IMR-90 (cell line): ENCODE measurements around the gene GJC3. TPM values are rescaled to one million over a fixed set of nuclear protein-coding genes. Genes with fewer than 3 reads are reported as not detected.

Source experiments
- ATAC-seq: fragments of 200-7000 bp; cut with Tn5 transposase; 2 replicates; pipeline ENCODE4 v1.9.1; 2020; ENCODE audit warnings: low read depth, mild to moderate bottlenecking, moderate library complexity
- BruUV-seq: library from RNA; stranded (reverse); fragments of 400-500 nt; replicated peaks from 2 replicates; lab custom pipeline; 2021; lab: Mats Ljungman, UMichigan
- CTCF ChIA-PET: fragments of 300-600 bp; formaldehyde crosslinking; extraction: SDS; loops from one replicate; lab custom pipeline; 2021; ENCODE audit warnings: antibody characterized with exemption; lab: Yijun Ruan, JAX
- POLR2A ChIA-PET: fragments of 300-600 bp; sonication (Branson Sonifier 250); formaldehyde crosslinking; loops from one replicate; lab custom pipeline; 2022; ENCODE audit warnings: antibody characterized with exemption; ENCODE audit not compliant: unreplicated experiment; lab: Charles Lee
- DNase-seq: peaks from one replicate; pipeline ENCODE4 v3.0.0; 2013
- H2AFZ ChIP-seq: replicated peaks from 2 replicates; pipeline ENCODE3; 2013; ENCODE audit warnings: low read length, mild to moderate bottlenecking; ENCODE audit not compliant: poor library complexity
- H2AK5ac ChIP-seq: 2 replicates; pipeline ENCODE4 v1.6.1; 2013; ENCODE audit warnings: low read depth, low read length, inconsistent platforms
- H2AK9ac ChIP-seq: replicated peaks from 2 replicates; pipeline ENCODE3; 2013; ENCODE audit warnings: mild to moderate bottlenecking, low read depth, low read length, moderate library complexity; ENCODE audit not compliant: poor library complexity
- H2BK120ac ChIP-seq: 2 replicates; pipeline ENCODE4 v1.6.1; 2013; ENCODE audit warnings: low read depth, low read length, inconsistent platforms
- H2BK15ac ChIP-seq: 3 replicates; pipeline ENCODE4 v1.6.1; 2013; ENCODE audit warnings: low read depth, low read length, inconsistent platforms
- H2BK20ac ChIP-seq: 2 replicates; pipeline ENCODE4 v1.6.1; 2013; ENCODE audit warnings: low read depth, mild to moderate bottlenecking, inconsistent platforms, low read length, moderate library complexity
- H2BK5ac ChIP-seq: 2 replicates; pipeline ENCODE4 v1.6.1; 2013; ENCODE audit warnings: mild to moderate bottlenecking, low read depth, low read length, inconsistent platforms; ENCODE audit not compliant: poor library complexity, severe bottlenecking
- H3K14ac ChIP-seq: replicated peaks from 2 replicates; pipeline ENCODE4 v1.6.1; 2013; ENCODE audit warnings: low read depth, low read length, inconsistent platforms
- H3K18ac ChIP-seq: 2 replicates; pipeline ENCODE4 v1.6.1; 2013; ENCODE audit warnings: low read depth, low read length, control low read depth
- H3K23ac ChIP-seq: 2 replicates; pipeline ENCODE4 v1.6.1; 2013; ENCODE audit warnings: low read depth, low read length, inconsistent platforms
- H3K27ac ChIP-seq: 2 replicates; pipeline ENCODE4 v1.5.1; 2013; ENCODE audit warnings: mild to moderate bottlenecking, control low read depth, low read length; ENCODE audit not compliant: insufficient read depth
- H3K27me3 ChIP-seq: 2 replicates; pipeline ENCODE4 v1.6.1; 2013; ENCODE audit warnings: low read length; ENCODE audit not compliant: control insufficient read depth, insufficient read depth
- H3K36me3 ChIP-seq: 2 replicates; pipeline ENCODE4 v1.6.1; 2013; ENCODE audit warnings: low read length, mixed read lengths; ENCODE audit not compliant: control insufficient read depth, insufficient read depth
- H3K4ac ChIP-seq: 2 replicates; pipeline ENCODE4 v1.6.1; 2013; ENCODE audit warnings: low read depth, low read length, inconsistent platforms
- H3K4me1 ChIP-seq: 2 replicates; pipeline ENCODE4 v1.6.1; 2013; ENCODE audit warnings: low read length, mixed read lengths; ENCODE audit not compliant: control insufficient read depth, insufficient read depth
- H3K4me2 ChIP-seq: 2 replicates; pipeline ENCODE4 v1.6.1; 2013; ENCODE audit warnings: low read depth, mild to moderate bottlenecking, control low read depth, low read length, moderate library complexity
- H3K4me3 ChIP-seq: 2 replicates; pipeline ENCODE4 v1.5.1; 2013; ENCODE audit warnings: low read depth, mild to moderate bottlenecking, control low read depth, low read length, moderate library complexity; ENCODE audit not compliant: insufficient read depth
- H3K56ac ChIP-seq: 2 replicates; pipeline ENCODE4 v1.6.1; 2013; ENCODE audit warnings: low read length, inconsistent platforms; ENCODE audit not compliant: insufficient read depth; ENCODE audit errors: extremely low read depth
- H3K79me1 ChIP-seq, 2 experiments: 2 replicates each; pipeline ENCODE4 v1.6.1; 2013; ENCODE audit warnings: low read length in 2 of 2, inconsistent platforms in 1 of 2, low read depth in 1 of 2
- H3K9ac ChIP-seq: 2 replicates; pipeline ENCODE4 v1.6.1; 2013; ENCODE audit warnings: low read depth, low read length, control low read depth
- H3K9me1 ChIP-seq: 2 replicates; pipeline ENCODE4 v1.6.1; 2013; ENCODE audit warnings: low read length, inconsistent platforms; ENCODE audit not compliant: insufficient read depth
- H3K9me3 ChIP-seq: 2 replicates; pipeline ENCODE4 v1.6.1; 2013; ENCODE audit warnings: low read length; ENCODE audit not compliant: control insufficient read depth, insufficient read depth
- H4K20me1 ChIP-seq: 2 replicates; pipeline ENCODE4 v1.6.1; 2013; ENCODE audit warnings: low read length, inconsistent platforms; ENCODE audit not compliant: insufficient read depth
- H4K5ac ChIP-seq: 2 replicates; pipeline ENCODE4 v1.6.1; 2013; ENCODE audit warnings: mild to moderate bottlenecking, low read depth, low read length, control low read depth
- H4K8ac ChIP-seq, 2 experiments: 2 replicates each; pipeline ENCODE4 v1.6.1; 2013; ENCODE audit warnings: low read depth in 2 of 2, low read length in 2 of 2, control low read depth in 1 of 2, inconsistent platforms in 1 of 2
- H4K91ac ChIP-seq: 2 replicates; pipeline ENCODE4 v1.6.1; 2013; ENCODE audit warnings: low read depth, low read length, inconsistent platforms; ENCODE audit not compliant: insufficient read depth
- CHD1 ChIP-seq: IDR thresholded peaks from 2 replicates; pipeline ENCODE4 v1.6.1; 2012; ENCODE audit warnings: low read depth, low read length, improper control_type of control experiment
- CTCF ChIP-seq: conservative IDR thresholded peaks from 2 replicates; pipeline ENCODE4 v1.5.1; 2012; ENCODE audit warnings: mild to moderate bottlenecking, low read depth, low read length, improper control_type of control experiment
- ELK1 ChIP-seq: fragments of 150-350 bp; IDR thresholded peaks from 2 replicates; pipeline ENCODE4 v1.6.1; 2016; ENCODE audit warnings: low read depth, mild to moderate bottlenecking, low read length, moderate library complexity, borderline replicate concordance
- MAFK ChIP-seq: IDR thresholded peaks from 2 replicates; pipeline ENCODE4 v1.6.1; 2012; ENCODE audit warnings: low read depth, low read length, improper control_type of control experiment
- MAZ ChIP-seq: IDR thresholded peaks from 2 replicates; pipeline ENCODE4 v1.6.1; 2012; ENCODE audit warnings: low read depth, mild to moderate bottlenecking, low read length, improper control_type of control experiment, moderate library complexity, borderline replicate concordance
- POLR2A ChIP-seq: IDR thresholded peaks from 2 replicates; pipeline ENCODE4 v1.6.1; 2012; ENCODE audit warnings: mild to moderate bottlenecking, low read depth, low read length
- RCOR1 ChIP-seq: IDR thresholded peaks from 2 replicates; pipeline ENCODE4 v1.6.1; 2012; ENCODE audit warnings: mild to moderate bottlenecking, low read length, improper control_type of control experiment; ENCODE audit not compliant: insufficient replicate concordance
- RFX5 ChIP-seq: IDR thresholded peaks from 2 replicates; pipeline ENCODE4 v1.8.0; 2012; ENCODE audit warnings: low read depth, mild to moderate bottlenecking, low read length, moderate library complexity
- SMC3 ChIP-seq: fragments of 150-350 bp; IDR thresholded peaks from 2 replicates; pipeline ENCODE4 v1.6.1; 2016; ENCODE audit warnings: low read depth, mild to moderate bottlenecking, antibody characterized with exemption, low read length, moderate library complexity
- USF2 ChIP-seq: fragments of 150-350 bp; IDR thresholded peaks from 2 replicates; pipeline ENCODE4 v1.6.1; 2017; ENCODE audit warnings: mild to moderate bottlenecking, antibody characterized with exemption, low read length, low read depth
- WGBS, 2 experiments: methylation state at CpG; one replicate each; pipeline versions ENCODE4 v1.1.5 to v1.1.7; 2013; ENCODE audit warnings: missing lambda C conversion rate in 2 of 2; ENCODE audit not compliant: insufficient read length in 1 of 2; ENCODE audit errors: extremely low coverage in 2 of 2; 5-methylcytosine and 5-hydroxymethylcytosine counted together
- dilution Hi-C: fragments of 300-500 bp; cut with HindIII; formaldehyde crosslinking; loops from one replicate; pipeline ENCODE4 v1.14.3; 2018; ENCODE audit warnings: low sequenced_read_pairs; ENCODE audit not compliant: unreplicated experiment
- in situ Hi-C: fragments of 300-500 bp; cut with MboI; formaldehyde crosslinking; loops from 3 replicates; pipeline ENCODE4 v1.14.3; 2019; ENCODE audit warnings: low sequenced_read_pairs, inconsistent platforms, mixed read lengths
- intact Hi-C: fragments of 100-400 bp; cut with micrococcal nuclease; formaldehyde crosslinking; loops from 2 replicates; pipeline ENCODE4 v1.10.0; 2022
- polyA plus RNA-seq, 3 experiments: library from polyadenylated mRNA; depleted of rRNA; stranded (reverse); fragments of >200 nt; gene quantifications; 2 replicates each; pipeline ENCODE4 v1.2.3, GENCODE V29; 2012; ENCODE audit warnings: low replicate concordance in 1 of 3
- total RNA-seq: library from RNA; depleted of rRNA; stranded (reverse); fragments of >200 nt; gene quantifications from 2 replicates; pipeline ENCODE4 v1.2.3, GENCODE V29; 2012

GJC3 gene
- total and polyA plus RNA-seq, 2 of the 4 experiments (the other 2 are of a cell fraction): not detected

DNA sequence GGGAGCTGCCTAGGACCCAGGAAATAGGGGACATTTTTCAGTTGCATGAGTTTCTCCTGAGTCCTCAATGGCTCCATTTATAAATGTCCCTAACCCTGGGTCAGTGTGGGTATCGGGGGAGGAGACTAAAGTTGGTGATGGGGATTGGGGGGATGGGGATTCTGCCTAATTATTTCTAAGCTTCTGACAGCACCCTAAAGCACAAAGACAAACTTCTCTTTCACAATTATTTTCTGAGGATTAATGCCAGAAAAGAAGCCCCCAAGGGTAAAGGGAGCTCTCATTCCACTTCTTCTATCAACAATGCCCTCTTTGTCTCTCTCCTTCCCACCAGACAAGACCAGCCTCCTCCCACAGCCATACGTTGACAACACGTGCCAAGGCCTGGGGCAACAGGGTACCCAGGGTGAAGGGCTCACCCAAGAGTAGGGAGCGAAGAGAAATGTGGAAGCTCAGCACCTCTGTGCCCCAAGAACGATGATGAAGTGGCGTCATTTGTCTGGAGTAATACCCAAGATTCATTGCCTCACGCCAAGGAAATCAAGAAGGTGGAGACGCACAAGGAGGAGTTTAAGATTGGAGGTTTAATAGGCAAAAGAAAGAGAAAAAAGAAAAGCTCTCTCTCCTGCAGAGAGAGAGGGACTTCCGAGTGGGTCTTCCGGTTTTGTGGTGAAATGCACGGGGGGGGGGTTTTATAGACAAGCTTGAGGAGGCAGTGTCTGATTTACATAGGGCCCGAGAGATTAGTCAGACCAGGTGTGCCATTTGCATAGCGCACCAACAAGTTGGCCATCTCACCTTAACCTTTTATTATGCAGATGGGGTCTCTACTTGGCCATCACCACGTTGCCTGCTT, 14.4 kb upstream of the GJC3 start:
- Histone ChIP-seq H2BK120ac (no peak overlapping the region), H4K8ac (no peak overlapping the region), H3K18ac (no peak overlapping the region), H3K14ac (no peak overlapping the region), H3K56ac (no peak overlapping the region), H2AFZ (no peak overlapping the region), H3K4me3 (no peak overlapping the region), H3K36me3 (no peaks in the 10 kb centered on the region), H2AK9ac (no peak overlapping the region), H3K4me2 (no peak overlapping the region), H2BK15ac (no peak overlapping the region), H4K5ac (no peak overlapping the region), H3K27me3 (peaks cover 11% of the 10 kb centered on the region), H3K4ac (no peak overlapping the region), H3K4me1 (no peaks in the 10 kb centered on the region), H2BK5ac (no peak overlapping the region), H3K23ac (no peak overlapping the region), H3K9ac (no peak overlapping the region), H3K9me1 (no peaks in the 10 kb centered on the region), H4K91ac (no peak overlapping the region), H3K79me1 (no peaks in the 10 kb centered on the region), H4K20me1 (no peaks in the 10 kb centered on the region), H3K27ac (no peak overlapping the region), H2BK20ac (no peak overlapping the region), H3K9me3 (no peaks in the 10 kb centered on the region), H2AK5ac (no peak overlapping the region)
- intact Hi-C loops: no loop called here
- ATAC-seq (no peak), DNase-seq (no peak)
- WGBS, 2 experiments: 67% methylated on average over 1 of the region's 14 CpGs; no CpG with 5 or more reads in 1 of the 2 experiments
- no TSS peak for BruUV-seq
- dilution Hi-C loops: no loop called here
- in situ Hi-C loops: no loop called here
- CTCF ChIA-PET: interaction anchor here (0.7 kb wide), 1 partner anchor 327 kb away, joined by 3 read pairs; the partner anchor contains the start of gene ZSCAN25
- no peak for TF ChIP-seq CHD1
- TF ChIP-seq POLR2A: no peak
- no peak for TF ChIP-seq SMC3
- no peak for TF ChIP-seq USF2
- no peak for TF ChIP-seq RCOR1
- TF ChIP-seq CTCF: no peak
- no peak for TF ChIP-seq MAZ
- no peak for TF ChIP-seq RFX5
- TF ChIP-seq ELK1: no peak
- no peak for TF ChIP-seq MAFK
- POLR2A ChIA-PET: no interaction called here
